ENCODE results near the gene COL6A2.

DNA sequence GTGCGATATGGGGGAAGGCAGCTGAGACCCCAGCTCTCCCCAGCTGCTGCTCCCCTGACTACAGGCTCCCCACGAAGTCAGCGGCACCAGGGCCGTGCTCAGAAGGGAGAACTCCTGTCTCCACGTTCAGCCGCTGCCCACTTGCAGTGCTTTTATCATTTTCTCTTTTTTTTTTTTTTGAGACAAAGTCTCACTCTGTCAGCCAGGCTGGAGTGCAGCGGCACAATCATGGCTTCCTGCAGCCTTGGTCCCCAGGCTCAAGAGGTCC, 58.4 kb downstream of the COL6A2 start:
- TF ChIP-seq, protein P1, sequence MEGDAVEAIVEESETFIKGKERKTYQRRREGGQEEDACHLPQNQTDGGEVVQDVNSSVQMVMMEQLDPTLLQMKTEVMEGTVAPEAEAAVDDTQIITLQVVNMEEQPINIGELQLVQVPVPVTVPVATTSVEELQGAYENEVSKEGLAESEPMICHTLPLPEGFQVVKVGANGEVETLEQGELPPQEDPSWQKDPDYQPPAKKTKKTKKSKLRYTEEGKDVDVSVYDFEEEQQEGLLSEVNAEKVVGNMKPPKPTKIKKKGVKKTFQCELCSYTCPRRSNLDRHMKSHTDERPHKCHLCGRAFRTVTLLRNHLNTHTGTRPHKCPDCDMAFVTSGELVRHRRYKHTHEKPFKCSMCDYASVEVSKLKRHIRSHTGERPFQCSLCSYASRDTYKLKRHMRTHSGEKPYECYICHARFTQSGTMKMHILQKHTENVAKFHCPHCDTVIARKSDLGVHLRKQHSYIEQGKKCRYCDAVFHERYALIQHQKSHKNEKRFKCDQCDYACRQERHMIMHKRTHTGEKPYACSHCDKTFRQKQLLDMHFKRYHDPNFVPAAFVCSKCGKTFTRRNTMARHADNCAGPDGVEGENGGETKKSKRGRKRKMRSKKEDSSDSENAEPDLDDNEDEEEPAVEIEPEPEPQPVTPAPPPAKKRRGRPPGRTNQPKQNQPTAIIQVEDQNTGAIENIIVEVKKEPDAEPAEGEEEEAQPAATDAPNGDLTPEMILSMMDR (IDR thresholded peaks at IDR 0.05) = no peak
- TF ChIP-seq GATA2 (CRISPR knock-in tag; IDR thresholded peaks at IDR 0.05) = no peak
- no peak for TF ChIP-seq EP300 (IDR thresholded peaks at IDR 0.05; ENCODE audit: borderline replicate concordance in 1 of 2, low read depth in 1 of 2, low read length in 1 of 2)
- TF ChIP-seq, protein P2, sequence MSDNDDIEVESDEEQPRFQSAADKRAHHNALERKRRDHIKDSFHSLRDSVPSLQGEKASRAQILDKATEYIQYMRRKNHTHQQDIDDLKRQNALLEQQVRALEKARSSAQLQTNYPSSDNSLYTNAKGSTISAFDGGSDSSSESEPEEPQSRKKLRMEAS (IDR thresholded peaks at IDR 0.05; ENCODE audit: low read depth) = no peak
- TF ChIP-seq CHD2 (IDR thresholded peaks at IDR 0.05; ENCODE audit: low read length, partially characterized antibody) = no peak
- no peak for TF ChIP-seq YY1 (IDR thresholded peaks at IDR 0.05; ENCODE audit: low read depth)

Measured in SK-N-SH (cell line).